H1 (cell line): Measurements from ENCODE around the gene TRIL. TPM values are rescaled to one million over a fixed set of nuclear protein-coding genes. Genes with fewer than 3 reads are reported as not detected.

Experiments
- CTCF ChIA-PET: fragments of 300-600 bp; sonication (Branson Sonifier 250); formaldehyde crosslinking; loops from one replicate; lab custom pipeline; 2021; ENCODE audit not compliant: partially characterized antibody; lab: Charles Lee
- POLR2A ChIA-PET: fragments of 300-600 bp; sonication (Branson Sonifier 250); formaldehyde crosslinking; loops from one replicate; lab custom pipeline; 2021; ENCODE audit warnings: inconsistent platforms; ENCODE audit not compliant: partially characterized antibody; lab: Charles Lee
- DNase-seq, 2 experiments: peaks; one replicate each; pipeline versions ENCODE4 v3.0.0 to v3.0.0-alpha.2; 2010 to 2022; ENCODE audit warnings: low spot score in 2 of 2, low read depth in 1 of 2, mixed read lengths in 1 of 2
- FAIRE-seq: peaks from 2 replicates; lab custom pipeline; 2011; peaks lifted over from hg19 to GRCh38; lab: Jason Lieb, UNC
- H2AFZ ChIP-seq: 2 replicates; pipeline ENCODE4 v1.8.1; 2012; ENCODE audit warnings: low read length, inconsistent platforms
- H2AK5ac ChIP-seq: 2 replicates; pipeline ENCODE4 v1.6.1; 2013; ENCODE audit warnings: low read depth, low read length
- H2BK120ac ChIP-seq: replicated peaks from 2 replicates; pipeline ENCODE3; 2013; ENCODE audit warnings: low read depth, low read length, inconsistent platforms
- H2BK12ac ChIP-seq: 2 replicates; pipeline ENCODE4 v1.6.1; 2013; ENCODE audit warnings: low read depth, low read length
- H2BK15ac ChIP-seq: 2 replicates; pipeline ENCODE4 v1.6.1; 2013; ENCODE audit warnings: low read length
- H2BK20ac ChIP-seq: 2 replicates; pipeline ENCODE4 v1.6.1; 2013; ENCODE audit warnings: low read length
- H2BK5ac ChIP-seq: 2 replicates; pipeline ENCODE4 v1.6.1; 2013; ENCODE audit warnings: low read depth, low read length
- H3K14ac ChIP-seq: 2 replicates; pipeline ENCODE4 v1.6.1; 2013; ENCODE audit warnings: inconsistent platforms; ENCODE audit not compliant: insufficient read length
- H3K18ac ChIP-seq: 2 replicates; pipeline ENCODE4 v1.6.1; 2013; ENCODE audit warnings: low read length; ENCODE audit errors: extremely low read depth
- H3K23ac ChIP-seq: 2 replicates; pipeline ENCODE4 v1.6.1; 2013; ENCODE audit warnings: inconsistent platforms; ENCODE audit not compliant: insufficient read length
- H3K23me2 ChIP-seq: 2 replicates; pipeline ENCODE4 v1.6.1; 2013; ENCODE audit warnings: low read depth, low read length
- H3K27ac ChIP-seq: 2 replicates; pipeline ENCODE4 v1.6.1; 2011; ENCODE audit warnings: low read depth, low read length, inconsistent platforms
- H3K27me3 ChIP-seq, 4 experiments: replicated peaks in 1 of 4; 1 replicate in 1 of 4; 2 replicates in 3 of 4; pipeline versions ENCODE4 v1.6.1 to v1.8.1; 2011 to 2013; ENCODE audit warnings: low read length in 3 of 4, mild to moderate bottlenecking in 3 of 4, inconsistent platforms in 2 of 4, mixed read lengths in 2 of 4, moderate library complexity in 1 of 4; ENCODE audit not compliant: control insufficient read depth in 3 of 4, insufficient read depth in 3 of 4; ENCODE audit errors: extremely low read depth in 1 of 4
- H3K36me3 ChIP-seq, 4 experiments: 2 replicates each; pipeline versions ENCODE4 v1.6.1 to v1.8.1; 2011 to 2013; ENCODE audit warnings: mild to moderate bottlenecking in 4 of 4, low read length in 3 of 4, moderate library complexity in 2 of 4, control low read depth in 1 of 4, inconsistent platforms in 1 of 4; ENCODE audit not compliant: insufficient read depth in 4 of 4, control insufficient read depth in 2 of 4
- H3K4ac ChIP-seq: replicated peaks from 2 replicates; pipeline ENCODE3; 2013; ENCODE audit warnings: low read length, low read depth, mixed read lengths, inconsistent platforms; ENCODE audit not compliant: insufficient read length
- H3K4me1 ChIP-seq, 4 experiments: replicated peaks in 1 of 4; 1 replicate in 1 of 4; 2 replicates in 3 of 4; pipeline versions ENCODE4 v1.6.1 to v1.8.1; 2011 to 2013; ENCODE audit warnings: low read length in 3 of 4, inconsistent platforms in 2 of 4, mixed read lengths in 1 of 4; ENCODE audit not compliant: insufficient read depth in 4 of 4, control insufficient read depth in 3 of 4
- H3K4me2 ChIP-seq, 2 experiments: 2 replicates each; pipeline versions ENCODE4 v1.6.1 to v1.8.1; 2011 to 2013; ENCODE audit warnings: low read depth in 2 of 2, low read length in 2 of 2, control low read depth in 1 of 2, inconsistent platforms in 1 of 2, mild to moderate bottlenecking in 1 of 2; ENCODE audit not compliant: insufficient read depth in 1 of 2
- H3K4me3 ChIP-seq, 4 experiments: fragments of 200-600, 300-600 bp in 1 of 4; sonication (generic), shearing (Covaris generic), sonication (Bioruptor Twin) in 1 of 4; 2 replicates each; pipeline versions ENCODE4 v1.5.1 to v1.8.1; 2011 to 2016; ENCODE audit warnings: low read length in 4 of 4, low read depth in 3 of 4, control low read depth in 2 of 4, inconsistent platforms in 2 of 4, mild to moderate bottlenecking in 2 of 4, mixed read lengths in 1 of 4, moderate library complexity in 1 of 4; ENCODE audit not compliant: insufficient read depth in 2 of 4; ENCODE audit errors: extremely low read depth in 1 of 4
- H3K56ac ChIP-seq: replicated peaks from 2 replicates; pipeline ENCODE3; 2013; ENCODE audit warnings: low read depth, mild to moderate bottlenecking, mixed read lengths, low read length, inconsistent platforms; ENCODE audit not compliant: insufficient read length
- H3K79me1 ChIP-seq: 2 replicates; pipeline ENCODE4 v1.6.1; 2013; ENCODE audit warnings: low read depth, low read length, control low read depth
- H3K79me2 ChIP-seq, 2 experiments: 2 replicates each; pipeline versions ENCODE4 v1.6.1 to v1.8.1; 2012 to 2013; ENCODE audit warnings: low read length in 2 of 2, mild to moderate bottlenecking in 2 of 2, inconsistent platforms in 1 of 2; ENCODE audit not compliant: insufficient read depth in 2 of 2, control insufficient read depth in 1 of 2
- H3K9ac ChIP-seq, 4 experiments: replicated peaks in 1 of 4; 1 replicate in 1 of 4; 2 replicates in 3 of 4; pipeline versions ENCODE4 v1.6.1 to v1.8.1; 2011 to 2013; ENCODE audit warnings: low read depth in 3 of 4, low read length in 3 of 4, control low read depth in 2 of 4, mild to moderate bottlenecking in 2 of 4, moderate library complexity in 2 of 4, inconsistent platforms in 1 of 4; ENCODE audit errors: extremely low read depth in 1 of 4
- H3K9me3 ChIP-seq, 2 experiments: 2 replicates each; pipeline versions ENCODE4 v1.6.1 to v1.8.1; 2012 to 2013; ENCODE audit warnings: mild to moderate bottlenecking in 2 of 2, moderate library complexity in 2 of 2, control low read depth in 1 of 2, inconsistent platforms in 1 of 2, low read depth in 1 of 2, low read length in 1 of 2, mixed read lengths in 1 of 2; ENCODE audit not compliant: insufficient read depth in 2 of 2
- H4K20me1 ChIP-seq, 2 experiments: replicated peaks in 1 of 2; 2 replicates each; pipeline versions ENCODE3 to v1.8.1; 2011 to 2013; ENCODE audit warnings: inconsistent platforms in 2 of 2, low read length in 2 of 2, mild to moderate bottlenecking in 1 of 2; ENCODE audit not compliant: insufficient read depth in 2 of 2, control insufficient read depth in 1 of 2
- H4K5ac ChIP-seq: 2 replicates; pipeline ENCODE4 v1.6.1; 2013; ENCODE audit warnings: low read length, low read depth, mixed read lengths, inconsistent platforms; ENCODE audit not compliant: insufficient read length
- H4K8ac ChIP-seq: 2 replicates; pipeline ENCODE4 v1.8.0; 2013; ENCODE audit warnings: mild to moderate bottlenecking, moderate library complexity, low read length, inconsistent platforms; ENCODE audit not compliant: insufficient read depth; ENCODE audit errors: extremely low read depth
- H4K91ac ChIP-seq: replicated peaks from 2 replicates; pipeline ENCODE3; 2013; ENCODE audit warnings: low read length, mixed read lengths, inconsistent platforms; ENCODE audit not compliant: insufficient read length
- ASH2L ChIP-seq: fragments of 200-600, 300-600 bp; sonication (generic); IDR thresholded peaks from one replicate; pipeline ENCODE4 v1.7.1; 2017; ENCODE audit warnings: low read length
- ATF2 ChIP-seq: IDR thresholded peaks from 2 replicates; pipeline ENCODE4 v1.6.1; 2012; ENCODE audit warnings: low read length, inconsistent platforms
- CEBPB ChIP-seq: IDR thresholded peaks from 2 replicates; pipeline ENCODE4 v1.6.1; 2012; ENCODE audit warnings: low read depth, low read length
- CHD1 ChIP-seq: IDR thresholded peaks from 2 replicates; pipeline ENCODE4 v1.6.1; 2012; ENCODE audit warnings: low read depth, low read length, improper control_type of control experiment
- EGR1 ChIP-seq: IDR thresholded peaks from 2 replicates; pipeline ENCODE4 v1.6.1; 2011; ENCODE audit warnings: low read depth, low read length, borderline replicate concordance
- SAP30 ChIP-seq: fragments of 300-600 bp; sonication (generic); IDR thresholded peaks from 2 replicates; pipeline ENCODE4 v1.7.1; 2012; ENCODE audit warnings: low read length, moderate library complexity, mild to moderate bottlenecking, inconsistent platforms; ENCODE audit not compliant: insufficient read depth, insufficient replicate concordance
- SIN3A ChIP-seq, 2 experiments: IDR thresholded peaks in 1 of 2; conservative IDR thresholded peaks in 1 of 2; 2 replicates each; pipeline ENCODE4 v1.6.1; 2011 to 2012; ENCODE audit warnings: low read length in 2 of 2, improper control_type of control experiment in 1 of 2, low read depth in 1 of 2, mild to moderate bottlenecking in 1 of 2
- SP1 ChIP-seq: IDR thresholded peaks from 2 replicates; pipeline ENCODE4 v1.6.1; 2011; ENCODE audit warnings: low read depth, low read length
- TCF12 ChIP-seq: IDR thresholded peaks from 2 replicates; pipeline ENCODE4 v1.6.1; 2011; ENCODE audit warnings: low read depth, mild to moderate bottlenecking, low read length
- ZNF274 ChIP-seq: IDR thresholded peaks from 2 replicates; pipeline ENCODE4 v1.7.0; 2012; ENCODE audit warnings: low read length, borderline replicate concordance; ENCODE audit errors: extremely low read depth
- WGBS, 2 experiments: shearing (Covaris generic) in 1 of 2; methylation state at CpG; one replicate each; pipeline versions ENCODE4 v1.1.6 to v1.1.7; 2013 to 2015; ENCODE audit warnings: low lambda C conversion rate in 2 of 2, mixed read lengths in 2 of 2, inconsistent platforms in 1 of 2, low coverage in 1 of 2, missing lambda C conversion rate in 1 of 2; ENCODE audit not compliant: insufficient replicate concordance in 2 of 2, insufficient coverage in 1 of 2, insufficient read length in 1 of 2; ENCODE audit errors: extremely low coverage in 1 of 2, missing lambda C conversion rate in 1 of 2; 5-methylcytosine and 5-hydroxymethylcytosine counted together
- polyA plus RNA-seq, 7 experiments: library from polyadenylated mRNA; depleted of rRNA in 3 of 7; stranded (reverse) in 5 of 7; unstranded in 2 of 7; fragments of >200 nt in 5 of 7; fragments of 200-250 nt in 2 of 7; gene quantifications; 1 replicate in 5 of 7; 2 replicates in 1 of 7; 4 replicates in 1 of 7; pipeline versions ENCODE4 v1.2.1 to v1.2.3, GENCODE V29; 2011 to 2013; ENCODE audit warnings: missing spikeins in 2 of 7, mixed read lengths in 2 of 7
- total RNA-seq: library from RNA; stranded (reverse); fragmentation: NEBNext Ultra II Directional; extraction: Animal tissue kit (Norgen Biotek cat#: 25700); gene quantifications from 2 replicates; pipeline ENCODE4 v1.2.1, GENCODE V29; 2021

The TRIL gene
- total and polyA plus RNA-seq, 2 of the 8 experiments (the other 6 are each of a cell fraction or from before 2014, with no cell fraction given) = 3.9 to 5.5 TPM

DNA sequence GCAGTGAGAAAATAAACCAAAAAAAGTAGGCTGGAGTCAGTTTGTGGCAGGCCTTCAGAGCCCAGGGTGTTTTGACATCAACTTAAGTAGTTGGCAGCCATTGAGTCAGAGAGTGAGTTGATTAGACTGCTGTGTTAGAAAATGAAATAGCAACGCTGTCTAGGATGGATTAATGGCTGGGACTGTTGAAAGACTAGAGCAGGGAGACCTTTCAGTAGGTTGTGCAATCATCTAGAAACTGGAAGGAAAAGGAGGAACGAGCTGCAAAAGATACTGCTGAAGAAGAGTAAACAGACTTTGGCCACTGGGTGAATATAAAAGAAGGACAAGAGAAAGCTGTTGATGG is 28.6 kb upstream of the TRIL start:
- no peak overlapping the region for H2BK20ac ChIP-seq
- no peak overlapping the region for H3K4me2 ChIP-seq
- H3K27me3 ChIP-seq = no peaks in the 10 kb centered on the region
- H3K23me2 ChIP-seq = no peaks in the 10 kb centered on the region
- ChIA-PET CTCF (interaction anchor here (1.0 to 10.0 kb wide), 6 partner anchors 11 to 65 kb away, joined by 3 to 59 read pairs (median 4); partner anchors contain the start of gene TRIL), POLR2A (no interaction called here)
- no peak overlapping the region for H3K18ac ChIP-seq
- no peak overlapping the region for H3K14ac ChIP-seq
- DNase-seq (no peak), FAIRE-seq (no peak)
- H2BK5ac ChIP-seq = no peak overlapping the region
- H4K91ac ChIP-seq = peak overlapping the region; percentile 42
- no peak overlapping the region for H2AFZ ChIP-seq
- no peak overlapping the region for H3K23ac ChIP-seq
- H3K4me1 ChIP-seq = peaks cover 2 to 7% (median 6%) of the 10 kb centered on the region in 4 experiments; a peak in 3 of 7 replicates
- H4K5ac ChIP-seq = no peak overlapping the region
- no peak overlapping the region for H4K8ac ChIP-seq
- no peaks in the 10 kb centered on the region for H3K79me2 ChIP-seq
- H3K79me1 ChIP-seq = no peaks in the 10 kb centered on the region
- 0 out of 2 replicates have a peak overlapping the region, but pooled peaks have one; percentile 46 for H2BK15ac ChIP-seq
- H4K20me1 ChIP-seq = no peaks in the 10 kb centered on the region
- WGBS, 2 experiments = 92% methylated on average over 2 of the region's 2 CpGs; no CpG with 5 or more reads in 1 of the 2 experiments
- no peak overlapping the region for H3K56ac ChIP-seq
- no peaks in the 10 kb centered on the region for H3K9me3 ChIP-seq
- TF ChIP-seq EGR1 (no peak), SAP30 (no peak), CHD1 (no peak), ASH2L (no peak), TCF12 (no peak), ATF2 (no peak), SP1 (no peak), CEBPB (no peak), SIN3A (conservative IDR thresholded peaks at IDR 0.05 in 1 of 2, IDR thresholded peaks at IDR 0.05 in 1 of 2; ENCODE audit: low read depth in 1 of 2, low read length in 2 of 2) (no peak), ZNF274 (no peak)
- no peak overlapping the region for H2AK5ac ChIP-seq
- H3K27ac ChIP-seq = no peak overlapping the region
- no peak overlapping the region for H3K9ac ChIP-seq
- H3K4me3 ChIP-seq = no peak overlapping the region
- no peak overlapping the region for H2BK12ac ChIP-seq
- H3K4ac ChIP-seq = no peak overlapping the region
- no peak overlapping the region for H2BK120ac ChIP-seq
- H3K36me3 ChIP-seq = no peaks in the 10 kb centered on the region
